DOHH2 (cell line): Measurements from ENCODE around the gene AMBRA1.

Experiments
- H3F3A ChIP-seq: fragments of 200-600 bp; sonication (generic), shearing (Covaris generic); 2 replicates; pipeline ENCODE4 v1.6.0; 2016; ENCODE audit warnings: antibody characterized with exemption, mild to moderate bottlenecking; ENCODE audit not compliant: control insufficient read depth, insufficient read depth
- H3K27ac ChIP-seq: fragments of 200-600 bp; sonication (generic); 2 replicates; pipeline ENCODE4 v1.5.1; 2014; ENCODE audit warnings: low read depth, mild to moderate bottlenecking, low read length, moderate library complexity
- H3K27me3 ChIP-seq: fragments of 200-600 bp; sonication (generic); 2 replicates; pipeline ENCODE4 v1.6.1; 2014; ENCODE audit warnings: mild to moderate bottlenecking, low read length, mixed read lengths; ENCODE audit not compliant: control insufficient read depth
- H3K36me3 ChIP-seq: fragments of 200-600 bp; sonication (generic); 2 replicates; pipeline ENCODE4 v1.6.1; 2014; ENCODE audit warnings: mild to moderate bottlenecking, low read length, moderate library complexity, mixed read lengths; ENCODE audit not compliant: control insufficient read depth
- H3K4me1 ChIP-seq: fragments of 200-600 bp; sonication (generic); 2 replicates; pipeline ENCODE4 v1.6.1; 2014; ENCODE audit warnings: mild to moderate bottlenecking, low read length, mixed read lengths; ENCODE audit not compliant: control insufficient read depth
- H3K4me2 ChIP-seq: fragments of 200-600 bp; sonication (generic); 2 replicates; pipeline ENCODE4 v1.6.0; 2014; ENCODE audit warnings: mild to moderate bottlenecking, low read length, moderate library complexity
- H3K4me3 ChIP-seq: fragments of 200-600 bp; sonication (generic); 2 replicates; pipeline ENCODE4 v1.5.1; 2014; ENCODE audit warnings: mild to moderate bottlenecking, low read length, mixed read lengths
- H3K79me2 ChIP-seq: fragments of 200-600 bp; sonication (generic); 2 replicates; pipeline ENCODE4 v1.6.1; 2014; ENCODE audit warnings: mild to moderate bottlenecking, low read length, mixed read lengths; ENCODE audit not compliant: control insufficient read depth
- H3K9me2 ChIP-seq: fragments of 200-600 bp; sonication (generic); replicated peaks from 2 replicates; pipeline ENCODE4 v1.6.1; 2014; ENCODE audit warnings: mild to moderate bottlenecking, low read length, mixed read lengths; ENCODE audit not compliant: control insufficient read depth
- H3K9me3 ChIP-seq: fragments of 200-600 bp; sonication (generic); 2 replicates; pipeline ENCODE4 v1.6.1; 2014; ENCODE audit warnings: antibody characterized with exemption, low read length, mixed read lengths; ENCODE audit not compliant: control insufficient read depth, insufficient read depth
- H4K20me1 ChIP-seq: fragments of 200-600 bp; sonication (generic); 2 replicates; pipeline ENCODE4 v1.6.0; 2014; ENCODE audit warnings: low read depth, mild to moderate bottlenecking, antibody characterized with exemption, low read length, moderate library complexity; ENCODE audit not compliant: control insufficient read depth, insufficient read depth
- EZH2phosphoT487 ChIP-seq: fragments of 200-600 bp; sonication (generic); IDR thresholded peaks from 2 replicates; pipeline ENCODE4 v1.6.1; 2017; ENCODE audit warnings: borderline replicate concordance, mild to moderate bottlenecking, antibody characterized with exemption, low read length, moderate library complexity, mixed read lengths
- TF ChIP-seq, protein P1 (sequence below): fragments of 200-600 bp; sonication (generic); IDR thresholded peaks from one replicate; pipeline ENCODE4 v1.5.1; 2014; ENCODE audit warnings: antibody characterized with exemption, mild to moderate bottlenecking, low read depth, low read length; ENCODE audit not compliant: poor library complexity, severe bottlenecking

Gene AMBRA1

DNA sequence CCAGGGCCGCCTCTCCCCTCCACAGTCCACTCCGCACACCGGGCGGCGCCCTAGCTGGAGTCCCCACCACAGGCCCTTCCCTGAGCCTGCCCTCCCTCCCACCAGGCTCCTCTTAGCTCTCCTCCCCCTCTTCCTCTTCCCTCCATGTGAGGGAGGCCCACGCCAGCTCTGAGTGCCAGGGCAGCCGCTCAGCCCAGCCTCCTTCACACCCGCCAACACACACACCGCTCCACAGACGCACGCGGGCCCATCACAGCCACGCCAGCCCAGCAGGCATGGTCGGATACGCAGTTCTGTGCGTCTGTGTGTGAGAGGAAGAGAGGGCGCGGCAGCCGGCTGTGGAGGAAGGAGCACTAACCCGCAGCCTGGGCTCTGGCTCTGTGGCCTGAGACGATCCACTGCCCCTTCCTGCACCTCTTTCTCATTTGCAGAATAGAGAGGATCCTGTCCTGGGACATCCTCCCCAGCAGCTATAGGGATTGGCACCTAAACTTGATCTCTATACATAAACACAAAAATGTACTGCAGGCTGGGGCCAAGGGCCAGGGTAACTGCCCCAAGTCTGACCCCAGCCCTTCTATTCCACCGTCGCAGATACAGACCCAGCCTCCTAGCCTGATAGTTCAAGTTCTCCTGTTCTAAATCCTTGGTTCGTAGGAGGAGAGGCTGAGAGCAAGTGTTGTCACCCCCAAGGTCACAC lies 205.8 kb downstream of the AMBRA1 start:
- Histone ChIP-seq H3K4me1 (peaks cover 32% of the 10 kb centered on the region), H3K36me3 (no peaks in the 10 kb centered on the region), H4K20me1 (no peaks in the 10 kb centered on the region; the same call in 1 of the 2 replicates), H3K27me3 (peaks cover 59% of the 10 kb centered on the region), H3K79me2 (no peaks in the 10 kb centered on the region), H3F3A (no peaks in the 10 kb centered on the region; the same call in 1 of the 2 replicates), H3K4me2 (no peak overlapping the region; the same call in 1 of the 2 replicates), H3K9me3 (no peaks in the 10 kb centered on the region), H3K27ac (no peak overlapping the region), H3K9me2 (no peaks in the 10 kb centered on the region), H3K4me3 (no peak overlapping the region)
- TF ChIP-seq, protein P1, sequence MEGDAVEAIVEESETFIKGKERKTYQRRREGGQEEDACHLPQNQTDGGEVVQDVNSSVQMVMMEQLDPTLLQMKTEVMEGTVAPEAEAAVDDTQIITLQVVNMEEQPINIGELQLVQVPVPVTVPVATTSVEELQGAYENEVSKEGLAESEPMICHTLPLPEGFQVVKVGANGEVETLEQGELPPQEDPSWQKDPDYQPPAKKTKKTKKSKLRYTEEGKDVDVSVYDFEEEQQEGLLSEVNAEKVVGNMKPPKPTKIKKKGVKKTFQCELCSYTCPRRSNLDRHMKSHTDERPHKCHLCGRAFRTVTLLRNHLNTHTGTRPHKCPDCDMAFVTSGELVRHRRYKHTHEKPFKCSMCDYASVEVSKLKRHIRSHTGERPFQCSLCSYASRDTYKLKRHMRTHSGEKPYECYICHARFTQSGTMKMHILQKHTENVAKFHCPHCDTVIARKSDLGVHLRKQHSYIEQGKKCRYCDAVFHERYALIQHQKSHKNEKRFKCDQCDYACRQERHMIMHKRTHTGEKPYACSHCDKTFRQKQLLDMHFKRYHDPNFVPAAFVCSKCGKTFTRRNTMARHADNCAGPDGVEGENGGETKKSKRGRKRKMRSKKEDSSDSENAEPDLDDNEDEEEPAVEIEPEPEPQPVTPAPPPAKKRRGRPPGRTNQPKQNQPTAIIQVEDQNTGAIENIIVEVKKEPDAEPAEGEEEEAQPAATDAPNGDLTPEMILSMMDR: no peak
- no peak for TF ChIP-seq EZH2phosphoT487

DNA sequence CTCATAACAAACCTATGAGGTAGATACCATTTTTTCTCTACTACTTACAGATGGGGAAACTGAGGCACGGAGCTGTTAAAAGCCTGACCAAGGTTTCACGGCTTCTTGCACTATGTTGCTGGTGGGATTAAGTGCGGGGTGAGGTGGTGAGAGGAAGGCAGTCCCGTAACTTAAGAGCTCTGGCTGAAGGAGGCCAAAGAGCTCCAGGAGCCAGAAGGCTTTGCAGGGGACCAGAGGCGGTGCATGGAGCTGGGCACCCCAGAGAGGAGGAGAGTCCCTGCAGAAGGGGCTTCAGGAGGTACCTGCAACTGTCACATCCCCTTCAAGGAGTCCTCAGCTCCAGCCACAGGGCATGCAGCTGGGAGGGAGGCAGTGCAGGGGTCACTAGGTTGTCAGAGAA lies 206.4 kb downstream of the AMBRA1 start:
- Histone ChIP-seq H3F3A (no peaks in the 10 kb centered on the region; the same call in 1 of the 2 replicates), H3K27me3 (peaks cover 59% of the 10 kb centered on the region), H4K20me1 (no peaks in the 10 kb centered on the region; the same call in 1 of the 2 replicates), H3K4me3 (no peak overlapping the region), H3K4me2 (no peak overlapping the region), H3K4me1 (peaks cover 26% of the 10 kb centered on the region), H3K9me2 (no peaks in the 10 kb centered on the region), H3K27ac (no peak overlapping the region), H3K79me2 (no peaks in the 10 kb centered on the region), H3K9me3 (no peaks in the 10 kb centered on the region), H3K36me3 (no peaks in the 10 kb centered on the region)
- TF ChIP-seq EZH2phosphoT487: no peak
- TF ChIP-seq, protein P1: no peak

- H3K79me2 ChIP-seq: no peaks in the 10 kb centered on the region
- H3K27me3 ChIP-seq: peaks cover 62% of the 10 kb centered on the region
- H3K4me3 ChIP-seq: no peak overlapping the region
- no peak overlapping the region for H3K27ac ChIP-seq
- H3K9me2 ChIP-seq: no peaks in the 10 kb centered on the region
- H3K4me1 ChIP-seq: peaks cover 29% of the 10 kb centered on the region
- H3F3A ChIP-seq: no peaks in the 10 kb centered on the region; the same call in 1 of the 2 replicates
- no peak overlapping the region for H3K4me2 ChIP-seq
- no peak for TF ChIP-seq EZH2phosphoT487
- TF ChIP-seq, protein P1: no peak
- H3K36me3 ChIP-seq: no peaks in the 10 kb centered on the region
- no peaks in the 10 kb centered on the region for H3K9me3 ChIP-seq
- H4K20me1 ChIP-seq: no peaks in the 10 kb centered on the region; the same call in 1 of the 2 replicates
Observed at GRCh38 chr11:46386674-46387073, 207.1 kb downstream of the AMBRA1 start.
